ENCODE data around the gene TOMM70.

- TF ChIP-seq CTCF (IDR thresholded peaks at IDR 0.05), result no peak
- no peak for TF ChIP-seq POLR2A (IDR thresholded peaks at IDR 0.05)
- TF ChIP-seq POLR2AphosphoS5 (IDR thresholded peaks at IDR 0.05), result no peak
- TF ChIP-seq EP300 (IDR thresholded peaks at IDR 0.05), result no peak
Observed at GRCh38 chr3:100436951-100437350, 36.1 kb upstream of the TOMM70 start.
